Heart right ventricle (tissue), 16 donors: ENCODE data around the gene SLC44A5. TPM values are rescaled to one million over a fixed set of nuclear protein-coding genes. Genes with fewer than 3 reads are reported as not detected.

ENCODE experiments used
- ATAC-seq, 8 donors: fragments of 200-7000 bp; cut with Tn5 transposase; one replicate each; pipeline ENCODE4 v1.9.1; 2020; ENCODE audit warnings: mild to moderate bottlenecking in 8 of 8, moderate library complexity in 8 of 8, moderate number of reproducible peaks in 1 of 8
- DNase-seq, 2 donors: peaks; one replicate each; pipeline ENCODE4 v3.0.0-alpha.2; 2020
- H3K27ac ChIP-seq, 10 donors: fragments of 200-600 bp; sonication (generic) in 2 of 10; one replicate each; pipeline versions ENCODE4 v1.5.0 to v1.8.0; 2020 to 2022; ENCODE audit warnings: mild to moderate bottlenecking in 3 of 10
- H3K27me3 ChIP-seq, 7 donors: fragments of 200-600 bp; one replicate each; pipeline ENCODE4 v1.8.0; 2021 to 2022; ENCODE audit warnings: mild to moderate bottlenecking in 2 of 7
- H3K36me3 ChIP-seq, 9 donors: fragments of 200-600 bp; sonication (generic) in 1 of 9; one replicate each; pipeline versions ENCODE4 v1.5.0 to v1.8.0; 2020 to 2022; ENCODE audit warnings: mild to moderate bottlenecking in 2 of 9
- H3K4me1 ChIP-seq, 9 donors: fragments of 200-600 bp; sonication (generic) in 1 of 9; one replicate each; pipeline versions ENCODE4 v1.5.0 to v1.8.0; 2020 to 2022; ENCODE audit warnings: mild to moderate bottlenecking in 4 of 9
- H3K4me3 ChIP-seq, 10 donors: fragments of 200-600 bp; sonication (generic) in 2 of 10; one replicate each; pipeline versions ENCODE4 v1.5.0 to v1.8.0; 2020 to 2022; ENCODE audit warnings: mild to moderate bottlenecking in 7 of 10, moderate library complexity in 2 of 10
- H3K9me3 ChIP-seq, 11 donors: fragments of 200-600 bp in 10 of 11; sonication (generic) in 2 of 11; one replicate each; pipeline versions ENCODE4 v1.5.0 to v1.8.0; 2013 to 2022; ENCODE audit warnings: mild to moderate bottlenecking in 2 of 11, control low read depth in 1 of 11, moderate library complexity in 1 of 11
- WGBS, 2 donors: extraction: QIAGEN DNeasy Blood & Tissue Kit; methylation state at CpG; one replicate each; pipeline ENCODE4 v1.1.7; 2013; ENCODE audit warnings: inconsistent platforms in 1 of 2; 5-methylcytosine and 5-hydroxymethylcytosine counted together
- intact Hi-C, 10 donors: fragments of 100-400 bp; cut with DNase I; formaldehyde crosslinking; loops; one replicate each; pipeline versions ENCODE4 v1.11.1 to v1.14.2; 2022
- polyA plus RNA-seq, 2 donors: library from polyadenylated mRNA; stranded (reverse); fragments of 200-250 nt; gene quantifications; one replicate each; pipeline ENCODE4 v1.2.3, GENCODE V29; 2013
- total RNA-seq, 10 donors: library from RNA; stranded (reverse); fragmentation: NEBNext Ultra II Directional in 3 of 10; extraction: Animal tissue kit (Norgen Biotek cat#: 25700) in 3 of 10; gene quantifications; one replicate each; pipeline versions ENCODE4 v1.2.1 to v1.2.4, GENCODE V29; 2021 to 2023
- TF ChIP-seq, protein P1 (sequence below), 9 donors: fragments of 200-600 bp; sonication (generic) in 2 of 9; IDR thresholded peaks; one replicate each; pipeline versions ENCODE4 v1.5.0 to v1.8.0; 2021 to 2022; ENCODE audit warnings: antibody characterized with exemption in 9 of 9, mild to moderate bottlenecking in 5 of 9, moderate library complexity in 1 of 9
- donor health status: Arrhythmogenic right ventricular cardiomyopathy.
- donor health status: ischemic (EF 13 %, LVEDD 7.1; RV severe dilation, severe dysfunction).
- donor health status: healthy with polysubstance abuse.
- donor health status: DM: no; HTN: yes; CAD: no.
- donor health status: DM: no; HTN: no; CAD: no.
- donor health status: ischemic (EF 25% LVEDD 6.9; RV normal size, moderate dysfunction).
- donor health status: ischemic (EF 25% LVEDD 5.7; RV mildly dilated, moderate dysfunction).
- donor health status: healthy.
- donor health status: DM: yes; HTN: yes; CAD: no.
- donor health status: Ischemic cardiomyopathy.
- donor health status: ischemic (EF 35%, LVEDD 5.7; RV mildly dilated, moderate dysfunction).
- donor health status: nonischemic (EF 11% LVEDD 7.7; RV severe dilation, severe dysfunction).
- donor health status: DM: yes; HTN: yes; CAD: no.
- donor health status: PGD.
- donor health status: ischemic (EF 29% LVEDD 5.4; RV normal size, mild dysfunction).
- donor health status: nonischemic (EF 23%, LVEDD 6.1; RV moderate dilation, normal function).

SLC44A5 gene
- total and polyA plus RNA-seq, 12 donors = 0.10 to 4.8 (median 1.5) TPM

GRCh38 chr1:75425001-75425650 lies 185.8 kb downstream of the SLC44A5 start:
- ATAC-seq = no peak
- H3K36me3 ChIP-seq = no peaks in the 10 kb centered on the region

DNA sequence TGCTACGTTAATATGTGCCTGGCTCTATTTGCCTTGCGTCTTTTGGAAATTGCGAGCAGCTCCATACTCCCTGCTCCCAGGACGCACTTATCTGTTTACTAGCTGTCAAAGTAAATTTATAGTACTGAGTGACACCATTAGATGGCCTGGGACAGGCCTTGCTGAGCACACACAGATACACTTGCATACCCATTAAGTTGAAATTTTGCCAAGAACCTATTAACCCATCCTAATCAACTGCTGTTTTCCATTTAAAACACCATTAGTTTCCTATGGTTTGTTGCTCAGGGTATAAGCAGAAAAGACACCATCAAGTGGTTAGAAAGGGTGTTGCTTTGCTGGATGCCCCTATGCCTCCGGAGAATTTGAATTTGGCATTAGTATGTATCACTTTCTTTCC lies 187.3 kb downstream of the SLC44A5 start:
- Histone ChIP-seq H3K36me3 (no peaks in the 10 kb centered on the region), H3K27ac (peak overlapping the region in 1 of 10 donors; percentile 35), H3K4me3 (no peak overlapping the region), H3K4me1 (no peaks in the 10 kb centered on the region), H3K27me3 (no peaks in the 10 kb centered on the region), H3K9me3 (no peaks in the 10 kb centered on the region)
- TF ChIP-seq, protein P1, sequence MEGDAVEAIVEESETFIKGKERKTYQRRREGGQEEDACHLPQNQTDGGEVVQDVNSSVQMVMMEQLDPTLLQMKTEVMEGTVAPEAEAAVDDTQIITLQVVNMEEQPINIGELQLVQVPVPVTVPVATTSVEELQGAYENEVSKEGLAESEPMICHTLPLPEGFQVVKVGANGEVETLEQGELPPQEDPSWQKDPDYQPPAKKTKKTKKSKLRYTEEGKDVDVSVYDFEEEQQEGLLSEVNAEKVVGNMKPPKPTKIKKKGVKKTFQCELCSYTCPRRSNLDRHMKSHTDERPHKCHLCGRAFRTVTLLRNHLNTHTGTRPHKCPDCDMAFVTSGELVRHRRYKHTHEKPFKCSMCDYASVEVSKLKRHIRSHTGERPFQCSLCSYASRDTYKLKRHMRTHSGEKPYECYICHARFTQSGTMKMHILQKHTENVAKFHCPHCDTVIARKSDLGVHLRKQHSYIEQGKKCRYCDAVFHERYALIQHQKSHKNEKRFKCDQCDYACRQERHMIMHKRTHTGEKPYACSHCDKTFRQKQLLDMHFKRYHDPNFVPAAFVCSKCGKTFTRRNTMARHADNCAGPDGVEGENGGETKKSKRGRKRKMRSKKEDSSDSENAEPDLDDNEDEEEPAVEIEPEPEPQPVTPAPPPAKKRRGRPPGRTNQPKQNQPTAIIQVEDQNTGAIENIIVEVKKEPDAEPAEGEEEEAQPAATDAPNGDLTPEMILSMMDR (IDR thresholded peaks at IDR 0.05) = no peak
- ATAC-seq = peak in 3 of 8 donors; percentile 46 to 88 (median 72)
- intact Hi-C loops = no loop called here
- no peak for DNase-seq
- WGBS, 2 donors = 47 to 67% methylated on average over 5 of the region's 5 CpGs

More at GRCh38 chr1:75425001-75425650, 185.8 kb downstream of the SLC44A5 start:
- no peaks in the 10 kb centered on the region for H3K9me3 ChIP-seq
- intact Hi-C loops = no loop called here
- no peaks in the 10 kb centered on the region for H3K27me3 ChIP-seq
- 75 to 77% methylated on average over 3 of the region's 3 CpGs for WGBS, 2 donors
- TF ChIP-seq, protein P1 (IDR thresholded peaks at IDR 0.05) = no peak
- H3K4me3 ChIP-seq = no peak overlapping the region
- H3K27ac ChIP-seq = no peak overlapping the region
- DNase-seq = no peak
- no peaks in the 10 kb centered on the region for H3K4me1 ChIP-seq

DNA sequence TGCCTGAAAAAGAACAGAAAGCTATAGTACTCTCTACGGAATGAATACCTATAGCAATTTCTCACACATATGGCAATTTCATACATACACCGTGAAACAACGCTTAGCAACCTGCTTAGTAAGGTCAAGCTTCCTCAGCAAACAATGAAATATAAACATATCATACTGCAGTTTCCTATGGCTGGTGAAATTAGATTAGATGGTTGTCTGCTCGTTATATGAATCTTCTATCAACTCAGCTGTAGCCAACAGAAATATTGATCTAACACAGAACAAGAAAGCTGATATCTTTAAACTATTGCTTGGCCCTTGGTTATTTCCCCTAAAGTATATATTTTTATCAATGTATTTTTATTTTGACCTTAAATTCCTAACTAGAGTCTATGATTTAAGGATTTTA lies 187.8 kb downstream of the SLC44A5 start:
- WGBS, 2 donors = 52 to 62% methylated on average over 4 of the region's 4 CpGs
- peak overlapping the region in 1 of 10 donors; percentile 14 for H3K27ac ChIP-seq

GRCh38 chr1:75421371-75421770 lies 189.5 kb downstream of the SLC44A5 start:
- peaks cover 0 to 3% (median 0%) of the 10 kb centered on the region in 11 donors for H3K9me3 ChIP-seq
- H3K36me3 ChIP-seq = no peaks in the 10 kb centered on the region
- ATAC-seq (no peak), DNase-seq (no peak)
- H3K27ac ChIP-seq = no peak overlapping the region
- H3K4me1 ChIP-seq = no peaks in the 10 kb centered on the region
- no peaks in the 10 kb centered on the region for H3K27me3 ChIP-seq
- TF ChIP-seq, protein P1 (IDR thresholded peaks at IDR 0.05) = no peak
- intact Hi-C loops = no loop called here
- 92 to 97% methylated on average over 1 of the region's 1 CpG for WGBS, 2 donors
- H3K4me3 ChIP-seq = no peak overlapping the region

More for the DNA sequence above, 187.8 kb downstream of the SLC44A5 start:
- intact Hi-C loops = no loop called here
- Histone ChIP-seq H3K4me1 (no peaks in the 10 kb centered on the region), H3K27me3 (no peaks in the 10 kb centered on the region), H3K36me3 (no peaks in the 10 kb centered on the region), H3K9me3 (no peaks in the 10 kb centered on the region), H3K4me3 (no peak overlapping the region)
- TF ChIP-seq, protein P1 (IDR thresholded peaks at IDR 0.05) = no peak
- no peak for ATAC-seq
- no peak for DNase-seq
